Natural killer cell treated with Interleukin-12 subunit alpha and Interleukin-12 subunit beta and Interleukin-15 and Interleukin-18, amount 100 ng/mL, for 72 hours (primary cell): ENCODE results near the gene GRAMD2B. TPM values are rescaled to one million over a fixed set of nuclear protein-coding genes. Genes with fewer than 3 reads are reported as not detected.
"Not testable (repeated sequence)": the region's sequence is repeated elsewhere in the genome, so short reads cannot be mapped to it uniquely, and the experiment has no call there.

Experiments
- ATAC-seq, 2 donors: fragments of 150-1000 bp; cut with Tn5 transposase in 1 of 2; sonication (Bioruptor Pico), chemical (Tn5 transposase) in 1 of 2; 2 replicates each; pipeline ENCODE4 v1.10.0; 2021
- DNase-seq: peaks from one replicate; pipeline ENCODE4 v3.0.0; 2022; ENCODE audit warnings: low spot score
- H3K27ac Mint-ChIP-seq, 2 donors: 1 replicate in 1 of 2; 2 replicates in 1 of 2; pipeline ENCODE4 v1.8.0; 2022; ENCODE audit warnings: mixed read lengths in 2 of 2, mild to moderate bottlenecking in 1 of 2, moderate library complexity in 1 of 2
- H3K27me3 Mint-ChIP-seq, 2 donors: 1 replicate in 1 of 2; 2 replicates in 1 of 2; pipeline ENCODE4 v1.8.0; 2022; ENCODE audit warnings: mixed read lengths in 2 of 2
- H3K36me3 Mint-ChIP-seq: one replicate; pipeline ENCODE4 v1.8.0; 2022; ENCODE audit warnings: mixed read lengths
- H3K4me1 Mint-ChIP-seq, 2 donors: 1 replicate in 1 of 2; 2 replicates in 1 of 2; pipeline ENCODE4 v1.8.0; 2022; ENCODE audit warnings: low read depth in 2 of 2, mixed read lengths in 2 of 2, mild to moderate bottlenecking in 1 of 2
- H3K4me3 Mint-ChIP-seq: one replicate; pipeline ENCODE4 v1.8.0; 2022; ENCODE audit warnings: mixed read lengths
- H3K9me3 Mint-ChIP-seq: 2 replicates; pipeline ENCODE4 v1.8.0; 2022; ENCODE audit warnings: mixed read lengths
- total RNA-seq, 2 donors: library from RNA; stranded (reverse); gene quantifications; one replicate each; pipeline ENCODE4 v1.2.3, GENCODE V29; 2022

Gene GRAMD2B
- total RNA-seq, 2 donors from 2014 or later: 8.2 to 10.6 TPM

DNA sequence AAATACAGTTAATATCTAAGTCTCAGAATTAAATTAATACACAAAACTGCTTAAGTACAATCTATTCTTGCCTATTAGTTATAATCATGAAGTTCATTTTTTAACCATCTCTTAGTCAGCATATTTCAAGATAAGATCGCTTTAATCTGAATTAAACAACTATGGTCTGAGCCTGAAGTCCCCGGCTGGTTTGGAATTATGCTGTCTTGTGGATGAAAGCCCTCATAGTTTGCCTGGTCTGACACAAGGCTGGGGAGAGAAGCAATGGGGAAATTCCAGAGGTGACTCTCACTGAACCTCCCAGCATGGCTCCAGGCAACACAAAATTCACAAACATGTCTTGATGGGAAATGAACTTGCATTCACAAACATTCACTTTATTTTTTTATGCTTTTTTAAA lies 28.0 kb upstream of the GRAMD2B start:
- ATAC-seq (no peak), DNase-seq (no peak)
- peaks cover 0 to 6% of the 10 kb centered on the region in 2 donors for H3K4me1 Mint-ChIP-seq
- peaks cover 3% of the 10 kb centered on the region for H3K9me3 Mint-ChIP-seq
- no peak overlapping the region for H3K27ac Mint-ChIP-seq
- H3K4me3 Mint-ChIP-seq: no peak overlapping the region
- peaks cover 2 to 6% of the 10 kb centered on the region in 2 donors for H3K27me3 Mint-ChIP-seq
- H3K36me3 Mint-ChIP-seq: peaks cover 11% of the 10 kb centered on the region

DNA sequence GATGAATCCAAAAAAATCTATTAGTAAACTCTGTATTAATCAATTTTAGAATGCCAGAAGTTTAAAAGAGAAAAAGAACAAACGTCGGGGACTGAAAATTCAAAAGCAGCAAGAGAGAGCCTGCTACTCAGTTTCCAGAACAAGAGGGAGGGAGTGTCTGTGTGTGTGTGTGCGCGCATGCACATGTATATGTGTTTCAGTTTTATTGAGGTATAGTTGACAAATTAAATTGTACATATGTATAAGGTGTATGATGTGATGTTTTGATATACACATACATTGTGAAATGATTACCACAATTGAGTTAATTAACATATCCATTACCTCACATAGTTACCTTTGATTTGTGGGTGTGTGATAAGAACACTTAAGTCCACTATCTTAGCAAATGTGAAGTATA lies 27.6 kb upstream of the GRAMD2B start:
- Mint-ChIP-seq H3K27me3 (peaks cover 2 to 6% of the 10 kb centered on the region in 2 donors), H3K9me3 (peaks cover 4% of the 10 kb centered on the region), H3K4me3 (no peak overlapping the region), H3K36me3 (peaks cover 14% of the 10 kb centered on the region), H3K27ac (no peak overlapping the region), H3K4me1 (peaks cover 0 to 6% of the 10 kb centered on the region in 2 donors)
- DNase-seq (no peak), ATAC-seq (no peak)

DNA sequence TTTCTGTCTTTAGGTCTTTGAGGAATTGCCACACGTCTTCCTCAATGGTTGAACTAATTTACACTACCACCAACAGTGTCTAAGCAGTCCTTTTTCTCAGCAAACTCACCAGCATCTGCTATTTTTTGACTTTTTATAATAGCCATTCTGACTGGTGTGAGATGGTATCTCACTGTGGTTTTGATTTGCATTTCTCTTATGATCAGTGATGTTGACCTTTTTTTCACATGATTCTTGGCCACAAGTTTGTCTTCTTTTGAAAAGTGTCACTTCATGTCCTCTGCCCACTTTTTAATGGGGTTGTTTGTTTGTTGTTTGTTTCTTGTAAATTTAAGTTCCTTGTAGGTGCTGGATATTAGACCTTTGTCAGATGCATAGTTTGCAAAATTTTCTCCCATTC lies 26.5 kb upstream of the GRAMD2B start:
- H3K27ac Mint-ChIP-seq, ATAC-seq, DNase-seq, H3K4me3 Mint-ChIP-seq, H3K27me3 Mint-ChIP-seq, H3K4me1 Mint-ChIP-seq, H3K9me3 Mint-ChIP-seq: not testable (repeated sequence)
- peaks cover 25% of the 10 kb centered on the region for H3K36me3 Mint-ChIP-seq

DNA sequence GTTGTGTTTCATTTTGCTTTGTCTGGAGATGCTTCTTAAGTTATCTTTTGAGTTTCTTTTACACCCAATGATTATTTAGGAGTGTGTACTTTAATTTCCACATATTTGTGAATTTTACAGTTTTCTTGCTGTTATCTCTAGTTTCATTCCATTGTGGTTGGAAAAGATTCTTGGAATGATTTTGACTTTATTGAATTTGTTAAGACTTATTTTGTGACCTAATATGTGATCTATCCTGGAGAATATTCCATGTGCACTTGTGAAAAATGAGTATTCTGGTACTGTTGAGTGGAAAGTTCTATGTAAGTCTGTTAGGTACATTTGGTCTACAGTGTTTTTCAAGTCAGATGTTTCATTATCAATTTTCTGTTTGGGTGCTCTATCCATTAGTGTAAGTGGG lies 24.4 kb upstream of the GRAMD2B start:
- H3K4me1 Mint-ChIP-seq: peaks cover 0 to 6% of the 10 kb centered on the region in 2 donors
- H3K27me3 Mint-ChIP-seq: peaks cover 5 to 6% of the 10 kb centered on the region in 2 donors
- peaks cover 7% of the 10 kb centered on the region for H3K9me3 Mint-ChIP-seq
- H3K4me3 Mint-ChIP-seq: no peak overlapping the region
- H3K36me3 Mint-ChIP-seq: peaks cover 26% of the 10 kb centered on the region
- H3K27ac Mint-ChIP-seq: no peak overlapping the region
- DNase-seq (no peak), ATAC-seq (no peak)

DNA sequence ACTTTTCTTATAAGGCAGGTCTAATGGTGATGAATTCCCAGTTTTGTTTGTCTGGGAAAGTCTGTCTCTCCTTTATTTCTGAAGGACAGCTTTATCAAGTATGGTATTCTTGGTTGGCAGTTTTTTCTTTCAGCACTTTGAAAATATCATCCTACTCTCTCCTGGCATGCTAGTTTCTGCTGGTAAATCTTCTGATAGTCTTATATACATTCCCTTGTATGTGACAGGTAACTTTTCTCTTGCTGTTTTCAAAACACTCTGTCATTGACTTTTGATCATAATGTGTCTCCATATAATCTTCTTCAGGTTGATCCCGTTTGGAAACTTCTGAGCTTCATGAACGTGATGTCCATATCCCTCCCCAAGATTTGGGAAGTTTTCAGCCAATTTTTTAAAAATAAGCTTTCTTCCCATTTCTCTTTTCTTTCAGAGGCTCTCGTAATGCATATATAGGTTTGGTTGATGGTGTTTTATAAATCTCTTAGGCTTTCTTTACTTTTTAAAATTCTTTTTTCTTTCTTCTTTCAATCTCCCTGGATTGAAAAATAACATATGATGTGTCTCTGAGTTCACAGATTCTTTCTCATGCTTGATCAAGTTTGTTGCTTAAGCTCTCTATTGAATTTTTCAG lies 22.5 kb upstream of the GRAMD2B start:
- no peak for ATAC-seq
- Mint-ChIP-seq H3K4me3 (no peak overlapping the region), H3K4me1 (peaks cover 0 to 6% of the 10 kb centered on the region in 2 donors), H3K27me3 (peaks cover 13 to 21% of the 10 kb centered on the region in 2 donors), H3K27ac (no peak overlapping the region), H3K36me3 (peaks cover 26% of the 10 kb centered on the region), H3K9me3 (peaks cover 7% of the 10 kb centered on the region)
- no peak for DNase-seq

DNA sequence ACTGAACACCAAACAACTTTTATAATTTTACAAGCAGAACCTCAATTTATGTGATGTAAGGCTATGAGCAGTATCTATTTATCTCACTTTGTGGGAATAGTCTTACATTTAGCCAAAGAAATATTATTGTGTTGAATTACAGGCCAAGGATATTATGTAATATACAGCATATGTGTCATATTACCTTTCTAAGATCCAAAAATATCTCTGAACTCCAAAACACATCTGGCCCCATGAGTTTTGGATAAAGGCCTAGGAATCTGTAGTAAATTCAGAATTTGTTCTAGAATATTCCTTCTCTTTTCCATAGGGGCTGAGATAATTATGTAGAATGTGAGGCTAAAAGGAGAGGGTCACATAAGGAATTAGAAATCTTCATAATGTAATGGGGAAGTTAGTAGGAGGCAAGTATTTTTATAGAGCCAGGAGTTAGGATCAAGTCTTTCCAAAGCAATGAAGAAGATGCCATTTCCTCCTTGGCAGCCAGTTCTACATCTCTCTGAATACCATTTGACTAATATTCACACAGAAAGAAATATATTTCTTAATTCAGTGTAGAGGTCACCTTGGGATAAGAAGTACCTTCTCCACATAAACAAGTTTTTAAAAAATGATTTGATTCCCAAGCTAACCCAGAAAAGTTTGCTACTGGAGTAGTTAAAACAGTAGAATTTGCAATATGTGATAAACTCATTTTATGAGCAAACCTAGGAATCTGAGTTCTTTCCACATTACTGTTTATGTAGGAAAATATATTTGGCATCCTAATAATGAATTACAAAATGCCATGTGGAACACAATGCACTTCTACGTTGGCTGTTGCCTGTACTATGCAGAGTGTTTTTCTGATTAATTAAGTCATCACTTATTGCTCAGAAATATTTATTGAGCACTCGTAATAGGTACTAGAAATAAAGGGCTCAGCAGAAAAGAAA lies 20.3 kb upstream of the GRAMD2B start:
- DNase-seq: no peak
- H3K27ac Mint-ChIP-seq: no peak overlapping the region
- H3K4me1 Mint-ChIP-seq: no peaks in the 10 kb centered on the region
- no peak for ATAC-seq
- peaks cover 13 to 21% of the 10 kb centered on the region in 2 donors for H3K27me3 Mint-ChIP-seq
- H3K4me3 Mint-ChIP-seq: no peak overlapping the region
- peaks cover 26% of the 10 kb centered on the region for H3K36me3 Mint-ChIP-seq
- H3K9me3 Mint-ChIP-seq: peaks cover 7% of the 10 kb centered on the region

DNA sequence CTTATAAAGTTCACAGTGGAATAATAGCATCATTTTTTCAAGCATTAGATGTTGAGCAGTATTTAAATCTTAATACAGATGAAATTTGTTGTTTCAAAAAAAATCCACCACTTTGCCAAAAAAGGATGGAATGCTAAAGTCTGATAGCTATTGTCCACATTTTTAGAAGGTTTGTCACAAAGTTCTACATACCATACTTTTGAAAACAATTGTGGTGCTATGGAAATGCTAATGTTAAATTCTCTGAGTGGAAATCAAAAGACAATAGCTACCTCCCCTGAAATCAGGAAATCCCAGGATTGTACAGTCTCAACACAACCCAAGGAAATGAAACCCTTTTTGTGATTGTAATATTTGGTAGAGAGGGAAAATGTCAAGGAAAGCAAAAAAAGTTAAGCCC lies 19.3 kb upstream of the GRAMD2B start:
- Mint-ChIP-seq H3K9me3 (peaks cover 7% of the 10 kb centered on the region), H3K27me3 (peaks cover 13 to 15% of the 10 kb centered on the region in 2 donors), H3K36me3 (peaks cover 20% of the 10 kb centered on the region), H3K27ac (no peak overlapping the region), H3K4me3 (no peak overlapping the region), H3K4me1 (no peaks in the 10 kb centered on the region)
- no peak for ATAC-seq
- no peak for DNase-seq

DNA sequence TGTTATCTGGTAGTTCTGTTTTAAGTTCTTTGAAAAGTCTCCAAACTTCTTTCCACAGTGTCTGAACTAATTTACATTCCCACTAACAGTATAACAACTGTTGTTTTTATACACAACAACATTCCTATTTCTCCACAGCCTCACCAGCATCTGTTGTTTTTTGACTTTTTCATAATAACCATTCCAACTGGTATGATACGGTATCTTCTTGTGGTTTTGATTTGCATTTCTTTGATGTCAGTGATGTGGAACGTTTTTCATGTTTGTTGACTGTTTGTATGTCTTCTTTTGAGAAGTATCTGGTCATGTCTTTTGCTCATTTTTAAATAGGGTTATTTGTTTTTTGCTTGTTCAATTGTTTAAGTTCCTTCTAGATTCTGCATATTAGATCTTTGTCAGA lies 12.6 kb upstream of the GRAMD2B start:
- no peak overlapping the region for H3K4me3 Mint-ChIP-seq
- DNase-seq (no peak), ATAC-seq (no peak)
- H3K36me3 Mint-ChIP-seq: peaks cover 17% of the 10 kb centered on the region
- H3K27me3 Mint-ChIP-seq: peaks cover 7 to 35% of the 10 kb centered on the region in 2 donors
- no peaks in the 10 kb centered on the region for H3K4me1 Mint-ChIP-seq
- peaks cover 4% of the 10 kb centered on the region for H3K9me3 Mint-ChIP-seq
- no peak overlapping the region for H3K27ac Mint-ChIP-seq

DNA sequence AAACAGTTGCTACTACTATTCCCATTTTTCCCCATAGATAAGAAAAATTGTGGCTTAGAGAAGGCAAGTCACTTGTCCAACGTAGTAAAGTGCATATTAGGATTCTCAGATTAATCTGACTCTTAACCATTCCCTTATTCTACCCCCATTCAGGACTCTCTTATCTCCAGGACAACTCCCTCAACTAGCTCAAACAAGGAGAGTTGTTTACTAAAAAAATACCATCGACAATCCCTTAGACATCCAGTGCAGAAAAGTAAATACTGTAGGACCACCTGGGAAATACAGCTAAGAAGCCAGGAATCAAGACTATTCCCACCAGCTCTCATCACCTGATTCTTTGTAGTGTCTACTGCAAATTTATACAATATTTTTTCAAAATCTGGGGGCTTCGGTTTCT lies 9.4 kb upstream of the GRAMD2B start:
- H3K4me1 Mint-ChIP-seq: peaks cover 0 to 2% of the 10 kb centered on the region in 2 donors
- H3K27me3 Mint-ChIP-seq: peaks cover 7 to 41% of the 10 kb centered on the region in 2 donors
- peaks cover 17% of the 10 kb centered on the region for H3K36me3 Mint-ChIP-seq
- no peak for ATAC-seq
- H3K4me3 Mint-ChIP-seq: no peak overlapping the region
- no peak overlapping the region for H3K27ac Mint-ChIP-seq
- DNase-seq: no peak
- peaks cover 4% of the 10 kb centered on the region for H3K9me3 Mint-ChIP-seq

DNA sequence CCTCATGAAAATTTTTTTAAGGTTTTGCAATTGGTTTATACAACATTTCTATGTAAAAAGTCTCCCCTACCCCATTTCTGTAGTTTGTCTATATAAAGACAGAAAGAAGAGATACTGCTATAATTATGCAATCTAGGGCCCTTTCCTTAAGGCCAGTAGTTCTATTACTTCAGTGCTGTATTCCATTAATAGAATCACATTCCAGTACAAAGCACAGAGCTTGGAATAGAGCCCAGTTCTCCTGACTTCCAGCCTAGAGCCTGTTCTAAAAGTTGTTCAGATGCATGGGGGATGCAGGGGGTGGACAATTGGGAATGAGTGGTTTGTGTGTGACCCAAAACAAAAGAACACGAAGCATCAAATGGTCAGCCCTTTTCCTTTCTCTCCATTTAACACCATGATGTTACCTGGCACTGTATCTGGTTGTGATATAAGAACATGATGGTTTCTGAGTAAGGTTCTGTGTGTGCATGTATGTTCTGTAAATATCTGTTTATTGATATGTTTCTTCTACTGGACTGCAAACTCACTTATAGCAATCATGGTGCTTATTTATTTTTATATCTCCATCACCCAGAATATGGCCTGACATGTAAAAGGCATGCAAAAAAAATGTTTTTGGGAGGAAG lies 8.2 kb upstream of the GRAMD2B start:
- Mint-ChIP-seq H3K4me3 (no peak overlapping the region), H3K36me3 (peaks cover 17% of the 10 kb centered on the region), H3K27me3 (peaks cover 7 to 41% of the 10 kb centered on the region in 2 donors), H3K4me1 (peaks cover 6 to 8% of the 10 kb centered on the region in 2 donors), H3K27ac (no peak overlapping the region), H3K9me3 (peaks cover 4% of the 10 kb centered on the region)
- no peak for ATAC-seq
- no peak for DNase-seq

DNA sequence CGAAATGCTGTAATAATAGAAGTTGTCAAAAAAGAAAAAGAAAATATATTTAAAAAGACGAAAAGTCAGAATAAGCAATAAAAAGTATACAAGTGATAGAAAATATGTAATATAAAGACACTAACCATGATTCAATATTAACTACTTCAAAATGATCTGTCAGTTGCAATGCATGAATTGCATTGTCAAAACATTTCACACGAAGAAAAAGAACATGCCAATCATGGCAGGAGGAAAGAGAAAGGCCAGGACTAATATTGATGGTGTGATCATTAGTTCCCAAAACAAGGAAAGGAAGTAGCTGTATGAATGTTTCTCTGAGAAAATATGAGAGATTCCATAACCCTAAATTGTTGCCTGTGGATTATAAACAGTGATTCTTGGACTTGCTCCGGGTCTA lies 7.4 kb upstream of the GRAMD2B start:
- peaks cover 12% of the 10 kb centered on the region for H3K36me3 Mint-ChIP-seq
- H3K27ac Mint-ChIP-seq: no peak overlapping the region
- peaks cover 10 to 15% of the 10 kb centered on the region in 2 donors for H3K4me1 Mint-ChIP-seq
- H3K27me3 Mint-ChIP-seq: peaks cover 6 to 36% of the 10 kb centered on the region in 2 donors
- H3K4me3 Mint-ChIP-seq: no peak overlapping the region
- ATAC-seq (no peak), DNase-seq (no peak)
- H3K9me3 Mint-ChIP-seq: peaks cover 4% of the 10 kb centered on the region

DNA sequence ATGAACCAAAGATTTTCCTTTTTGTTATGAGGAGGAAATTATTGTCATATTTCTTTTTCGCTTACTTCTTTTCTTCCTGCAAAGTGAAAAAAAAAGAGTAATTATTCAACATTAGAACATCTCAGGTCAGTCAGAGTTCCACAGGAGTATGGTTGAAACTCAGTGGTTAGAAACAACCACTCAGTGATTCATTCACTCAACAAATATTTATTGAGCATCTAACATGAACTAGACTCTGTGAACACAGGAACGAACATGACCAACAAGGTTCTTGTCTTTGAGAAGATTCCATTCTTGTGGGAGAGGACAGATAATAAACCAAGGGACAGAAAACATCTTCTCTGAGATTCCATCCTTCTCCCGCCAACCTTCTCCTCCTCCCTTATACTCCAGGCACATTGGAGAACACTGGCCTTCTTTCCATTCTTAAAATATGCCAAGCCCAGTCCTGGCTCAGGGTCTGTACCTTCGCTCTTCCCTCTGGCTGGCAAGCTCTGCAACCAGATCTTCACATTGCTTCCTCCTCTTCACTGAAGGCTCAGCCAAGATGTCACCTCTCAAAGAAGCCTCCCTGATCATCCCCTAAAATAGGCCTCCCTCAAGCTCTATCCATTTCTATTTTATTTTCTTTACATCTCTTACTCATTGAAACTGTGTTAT lies 6.8 kb upstream of the GRAMD2B start:
- Mint-ChIP-seq H3K4me3 (no peak overlapping the region), H3K27ac (no peak overlapping the region), H3K9me3 (peaks cover 4% of the 10 kb centered on the region), H3K27me3 (peaks cover 5 to 30% of the 10 kb centered on the region in 2 donors), H3K36me3 (peaks cover 6% of the 10 kb centered on the region), H3K4me1 (peaks cover 10 to 15% of the 10 kb centered on the region in 2 donors)
- ATAC-seq: no peak
- DNase-seq: no peak

DNA sequence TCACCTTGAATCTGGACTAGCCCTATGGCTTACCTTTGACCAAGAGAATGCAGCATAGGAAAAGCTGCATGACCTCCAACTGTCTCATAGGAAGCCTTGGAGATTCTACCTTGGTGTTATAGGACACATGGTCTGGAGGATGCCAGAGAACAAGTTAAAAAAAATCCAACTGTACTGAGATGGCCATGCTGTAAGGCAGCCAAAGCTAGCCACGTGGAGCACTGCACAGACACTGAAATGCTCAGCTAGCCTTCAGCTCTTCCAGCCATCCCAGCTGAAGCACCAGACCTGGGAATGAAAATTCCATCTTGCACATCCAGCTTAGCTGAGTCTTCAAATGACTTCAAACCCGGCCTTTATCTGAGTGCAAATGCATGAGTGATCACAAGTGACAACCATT lies 6.0 kb upstream of the GRAMD2B start:
- DNase-seq: no peak
- Mint-ChIP-seq H3K4me3 (no peak overlapping the region), H3K36me3 (no peaks in the 10 kb centered on the region), H3K4me1 (peaks cover 10 to 15% of the 10 kb centered on the region in 2 donors), H3K27ac (no peak overlapping the region), H3K9me3 (no peaks in the 10 kb centered on the region), H3K27me3 (peaks cover 2 to 24% of the 10 kb centered on the region in 2 donors)
- ATAC-seq: no peak
